ENCODE data around the gene ZCCHC24.

The ZCCHC24 gene

GRCh38 chr10:79445977-79446757, 743 bp upstream of the ZCCHC24 start:
- no peak for DNase-seq

- DNase-seq, result no peak
Measured at GRCh38 chr10:79444199-79445119, 965 bp downstream of the ZCCHC24 start.

GRCh38 chr10:79443338-79444198, 1.9 kb downstream of the ZCCHC24 start:
- DNase-seq, result no peak

GRCh38 chr10:79442171-79443040, 3.0 kb downstream of the ZCCHC24 start:
- DNase-seq, result no peak

GRCh38 chr10:79441433-79441832, 4.0 kb downstream of the ZCCHC24 start:
- no peak for DNase-seq

GRCh38 chr10:79440281-79440680, 5.1 kb downstream of the ZCCHC24 start:
- DNase-seq, result no peak

GRCh38 chr10:79438699-79439085, 6.7 kb downstream of the ZCCHC24 start:
- DNase-seq, result no peak

- DNase-seq, result no peak
Measured at GRCh38 chr10:79438021-79438698, 7.3 kb downstream of the ZCCHC24 start.

GRCh38 chr10:79437111-79437814, 8.2 kb downstream of the ZCCHC24 start:
- DNase-seq, result no peak

GRCh38 chr10:79436850-79437103, 8.6 kb downstream of the ZCCHC24 start:
- DNase-seq, result no peak

GRCh38 chr10:79436066-79436849, 9.2 kb downstream of the ZCCHC24 start:
- no peak for DNase-seq

GRCh38 chr10:79435271-79436065, 10.0 kb downstream of the ZCCHC24 start:
- DNase-seq, result no peak

- DNase-seq, result no peak
Measured at GRCh38 chr10:79434821-79435251, 10.6 kb downstream of the ZCCHC24 start.

- DNase-seq, result no peak
Measured at GRCh38 chr10:79434223-79434687, 11.2 kb downstream of the ZCCHC24 start.

- no peak for DNase-seq
Measured at GRCh38 chr10:79433324-79434222, 11.9 kb downstream of the ZCCHC24 start.

GRCh38 chr10:79431891-79432831, 13.3 kb downstream of the ZCCHC24 start:
- DNase-seq, result no peak

- no peak for DNase-seq
Measured at GRCh38 chr10:79431428-79431827, 14.0 kb downstream of the ZCCHC24 start.
